GM12891 (cell line): ENCODE data around the gene JMY.

Source experiments
- DNase-seq: peaks from one replicate; pipeline ENCODE4 v3.0.0; 2011; ENCODE audit warnings: low spot score; ENCODE audit not compliant: insufficient read length
- FAIRE-seq: peaks from 2 replicates; lab custom pipeline; 2011; peaks lifted over from hg19 to GRCh38; lab: Jason Lieb, UNC
- PAX5 ChIP-seq: IDR thresholded peaks from 2 replicates; pipeline ENCODE4 v1.6.1; 2011; ENCODE audit warnings: low read length, moderate library complexity, mild to moderate bottlenecking; ENCODE audit not compliant: insufficient read depth, severe bottlenecking
- POLR2A ChIP-seq: IDR thresholded peaks from 2 replicates; pipeline ENCODE4 v1.6.1; 2011; ENCODE audit warnings: low read depth, low read length, control low read depth
- POLR2AphosphoS5 ChIP-seq: IDR thresholded peaks from 2 replicates; pipeline ENCODE4 v1.6.1; 2011; ENCODE audit warnings: low read depth, low read length, control low read depth
- POU2F2 ChIP-seq: IDR thresholded peaks from 2 replicates; pipeline ENCODE4 v1.6.1; 2011; ENCODE audit warnings: low read depth, mild to moderate bottlenecking, control low read depth, low read length, moderate library complexity
- SPI1 ChIP-seq: IDR thresholded peaks from 2 replicates; pipeline ENCODE4 v1.6.1; 2011; ENCODE audit warnings: low read depth, low read length, control low read depth
- TAF1 ChIP-seq: IDR thresholded peaks from 2 replicates; pipeline ENCODE4 v1.6.1; 2011; ENCODE audit warnings: low read depth, low read length, control low read depth

Gene JMY

DNA sequence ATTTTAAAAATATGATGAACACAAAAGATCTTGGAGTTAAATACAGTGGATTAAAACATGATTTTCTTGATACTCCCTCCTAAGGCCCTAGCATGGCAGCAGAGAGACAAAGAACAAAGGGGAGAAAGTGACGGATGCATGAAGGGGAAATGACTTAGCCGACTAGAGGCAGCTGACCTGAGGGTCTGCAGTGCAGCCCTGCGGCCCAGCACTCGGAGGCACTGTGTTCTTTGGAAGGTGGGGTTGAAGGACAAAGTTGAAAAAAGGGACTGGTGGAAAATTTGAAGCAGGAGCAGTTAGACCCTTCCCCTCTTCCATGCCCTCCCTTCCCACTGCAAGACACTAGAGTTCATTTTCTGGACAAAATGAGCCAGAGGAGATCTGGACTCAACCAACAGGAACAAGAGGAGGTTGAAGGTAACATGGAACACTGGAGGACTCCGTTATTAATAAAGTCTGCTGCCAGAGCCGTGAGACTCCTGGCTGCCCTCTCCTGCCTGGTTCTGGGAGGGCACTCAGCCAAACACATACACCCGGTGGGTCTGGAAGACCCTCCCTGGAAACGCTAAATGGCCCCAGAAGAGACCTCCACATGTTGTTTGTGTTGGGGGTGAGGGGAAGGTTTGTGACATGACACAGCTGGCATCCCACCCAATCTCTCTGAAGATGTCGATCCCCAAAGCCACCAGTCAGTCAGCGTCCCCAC is 98.1 kb downstream of the JMY start:
- TF ChIP-seq POLR2AphosphoS5 (no peak), TAF1 (no peak), POLR2A (no peak), PAX5 (no peak), SPI1 (no peak), POU2F2 (no peak)
- FAIRE-seq, result no peak
- DNase-seq, result no peak

DNA sequence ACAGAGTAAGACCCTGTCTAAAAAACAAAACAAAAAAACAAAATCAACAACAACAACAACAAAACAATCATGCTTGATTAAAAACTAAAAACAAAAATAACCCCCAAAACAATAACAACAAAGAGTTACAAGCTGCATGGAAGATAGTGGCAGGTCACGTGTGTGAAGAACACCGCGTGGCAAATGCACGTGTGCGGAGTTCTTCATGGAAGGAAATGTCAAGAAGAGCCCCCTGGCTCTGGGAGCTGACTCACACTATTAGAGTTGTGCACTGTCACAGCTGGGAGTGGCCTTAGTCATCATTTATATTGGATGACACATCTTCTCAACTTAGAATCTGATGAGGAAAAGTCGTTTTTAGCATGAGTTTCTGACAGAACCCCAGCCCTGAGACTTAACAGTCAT is 110.5 kb downstream of the JMY start:
- TF ChIP-seq PAX5 (no peak), SPI1 (no peak)
- FAIRE-seq (no peak), DNase-seq (no peak)

GRCh38 chr5:79349047-79349446 is 113.1 kb downstream of the JMY start:
- TF ChIP-seq POU2F2, result no peak
- no peak for TF ChIP-seq POLR2A
- TF ChIP-seq POLR2AphosphoS5, result no peak
- DNase-seq (no peak), FAIRE-seq (no peak)

GRCh38 chr5:79349881-79350280 is 114.0 kb downstream of the JMY start:
- no peak for TF ChIP-seq SPI1
- TF ChIP-seq POLR2AphosphoS5, result no peak
- TF ChIP-seq POLR2A, result no peak
- no peak for TF ChIP-seq TAF1
- no peak for TF ChIP-seq PAX5
- TF ChIP-seq POU2F2, result no peak
- DNase-seq (no peak), FAIRE-seq (no peak)

GRCh38 chr5:79357398-79357797 is 121.5 kb downstream of the JMY start:
- TF ChIP-seq PAX5, result no peak
- TF ChIP-seq TAF1, result no peak
- TF ChIP-seq POLR2AphosphoS5, result no peak
- TF ChIP-seq SPI1, result no peak
- no peak for TF ChIP-seq POLR2A
- TF ChIP-seq POU2F2, result no peak
- FAIRE-seq, result no peak
- no peak for DNase-seq
